ENCODE results near the gene ENOX1. TPM values are rescaled to one million over a fixed set of nuclear protein-coding genes. Genes with fewer than 3 reads are reported as not detected.

ENOX1 gene
- polyA plus RNA-seq, 1 donor (not counting 4 experiments of a cell fraction or from before 2014, with no cell fraction given), result 1.1 TPM

DNA sequence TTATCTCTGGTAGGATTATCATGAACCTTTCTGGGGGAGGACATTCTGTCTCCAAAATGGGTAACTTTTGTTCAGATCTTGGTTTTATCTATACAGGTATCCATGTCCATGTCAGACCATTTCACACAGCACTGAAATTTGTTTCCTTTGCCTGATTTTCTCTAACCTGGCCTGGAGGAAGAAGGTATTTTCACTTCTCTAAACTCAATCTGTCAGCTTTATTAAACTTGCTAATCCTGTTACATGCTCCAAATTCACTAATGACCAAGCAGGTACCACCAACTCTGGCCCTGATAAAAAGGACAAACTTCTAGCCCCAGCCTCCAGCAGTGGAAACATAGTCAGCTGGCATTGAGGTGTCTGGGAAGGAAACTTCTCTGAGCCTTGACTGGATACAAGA, 529.0 kb downstream of the ENOX1 start:
- no peak for FAIRE-seq
- Histone ChIP-seq H3K36me3 (ENCODE audit: control insufficient read depth in 2 of 2, extremely low read depth in 1 of 2, insufficient read depth in 2 of 2, low read length in 2 of 2) (no peaks in the 10 kb centered on the region), H3K9me1 (ENCODE audit: control insufficient read depth, extremely low read depth, insufficient read depth, low read length) (no peaks in the 10 kb centered on the region), H2AFZ (ENCODE audit: control insufficient read depth, low read length) (no peak overlapping the region), H4K20me1 (ENCODE audit: control insufficient read depth, extremely low read depth, insufficient read depth, low read length) (no peaks in the 10 kb centered on the region), H3K9me3 (ENCODE audit: control insufficient read depth, low read depth, low read length) (no peaks in the 10 kb centered on the region), H3K4me2 (ENCODE audit: control insufficient read depth, extremely low read depth, insufficient read depth, low read depth, low read length) (no peak overlapping the region), H3K27me3 (ENCODE audit: control insufficient read depth, extremely low read depth, insufficient read depth, low read length) (no peaks in the 10 kb centered on the region), H3K79me2 (ENCODE audit: control insufficient read depth, insufficient read depth, low read length) (no peaks in the 10 kb centered on the region), H3K9ac (ENCODE audit: control insufficient read depth, extremely low read depth, insufficient read depth, low read length) (no peak overlapping the region), H3K4me1 (ENCODE audit: control insufficient read depth, extremely low read depth, insufficient read depth, low read length) (peaks cover 17% of the 10 kb centered on the region), H3K27ac (ENCODE audit: control insufficient read depth, insufficient read depth, low read length) (no peak overlapping the region), H3K4me3 (ENCODE audit: control insufficient read depth in 2 of 3, extremely low read depth in 1 of 3, insufficient read depth in 2 of 3, low read depth in 1 of 3, low read length in 3 of 3) (no peak overlapping the region)
- TF ChIP-seq EZH2 (IDR thresholded peaks at IDR 0.05; ENCODE audit: low read length), result no peak
- TF ChIP-seq CTCF (optimal IDR thresholded peaks at IDR 0.05 in 1 of 3, IDR thresholded peaks at IDR 0.05 in 1 of 3, conservative IDR thresholded peaks at IDR 0.05 in 1 of 3; ENCODE audit: extremely low read depth in 1 of 3, insufficient read depth in 2 of 3, low read length in 3 of 3), result no peak
- dilution Hi-C loops (cut with MboI; ENCODE audit: extremely low pct_ligation_motif_present, low sequenced_read_pairs), result no loop called here
- no peak for DNase-seq (ENCODE audit: low read depth, low spot score)

GRCh38 chr13:43251961-43252360, 534.8 kb downstream of the ENOX1 start:
- Histone ChIP-seq H2AFZ (ENCODE audit: control insufficient read depth, low read length) (no peak overlapping the region), H3K4me2 (ENCODE audit: control insufficient read depth, extremely low read depth, insufficient read depth, low read depth, low read length) (no peak overlapping the region), H3K27ac (ENCODE audit: control insufficient read depth, insufficient read depth, low read length) (no peak overlapping the region), H3K36me3 (ENCODE audit: control insufficient read depth in 2 of 2, extremely low read depth in 1 of 2, insufficient read depth in 2 of 2, low read length in 2 of 2) (no peaks in the 10 kb centered on the region), H3K4me1 (ENCODE audit: control insufficient read depth, extremely low read depth, insufficient read depth, low read length) (no peaks in the 10 kb centered on the region), H3K27me3 (ENCODE audit: control insufficient read depth, extremely low read depth, insufficient read depth, low read length) (no peaks in the 10 kb centered on the region), H3K79me2 (ENCODE audit: control insufficient read depth, insufficient read depth, low read length) (no peaks in the 10 kb centered on the region), H3K9ac (ENCODE audit: control insufficient read depth, extremely low read depth, insufficient read depth, low read length) (no peak overlapping the region), H3K9me3 (ENCODE audit: control insufficient read depth, low read depth, low read length) (no peaks in the 10 kb centered on the region), H3K4me3 (ENCODE audit: control insufficient read depth in 2 of 3, extremely low read depth in 1 of 3, insufficient read depth in 2 of 3, low read depth in 1 of 3, low read length in 3 of 3) (no peak overlapping the region), H3K9me1 (ENCODE audit: control insufficient read depth, extremely low read depth, insufficient read depth, low read length) (no peaks in the 10 kb centered on the region), H4K20me1 (ENCODE audit: control insufficient read depth, extremely low read depth, insufficient read depth, low read length) (no peaks in the 10 kb centered on the region)
- no peak for TF ChIP-seq EZH2 (IDR thresholded peaks at IDR 0.05; ENCODE audit: low read length)
- TF ChIP-seq CTCF (optimal IDR thresholded peaks at IDR 0.05 in 1 of 3, IDR thresholded peaks at IDR 0.05 in 1 of 3, conservative IDR thresholded peaks at IDR 0.05 in 1 of 3; ENCODE audit: extremely low read depth in 1 of 3, insufficient read depth in 2 of 3, low read length in 3 of 3), result no peak
- FAIRE-seq, result no peak
- dilution Hi-C loops (cut with MboI; ENCODE audit: extremely low pct_ligation_motif_present, low sequenced_read_pairs), result no loop called here
- DNase-seq (ENCODE audit: low read depth, low spot score), result no peak

All from keratinocyte (primary cell).